Kidney (tissue), 14 donors: ENCODE results near the gene ATP11C. TPM values are rescaled to one million over a fixed set of nuclear protein-coding genes. Genes with fewer than 3 reads are reported as not detected.

Experiments used
- DNase-seq, 5 donors: peaks; one replicate each; pipeline ENCODE4 v3.0.0-alpha.2; 2013 to 2020
- FAIRE-seq: peaks from 2 replicates; lab custom pipeline; 2012; peaks lifted over from hg19 to GRCh38; lab: Jason Lieb, UNC
- H3K27ac ChIP-seq, 2 donors: one replicate each; pipeline ENCODE4 v1.7.0; 2013; ENCODE audit warnings: low read depth in 2 of 2, low read length in 2 of 2, inconsistent platforms in 1 of 2
- H3K27me3 ChIP-seq: one replicate; pipeline ENCODE4 v1.7.1; 2013; ENCODE audit warnings: low read length, inconsistent platforms; ENCODE audit not compliant: control insufficient read depth, insufficient read depth
- H3K36me3 ChIP-seq, 3 donors: one replicate each; pipeline versions ENCODE4 v1.7.0 to v1.7.1; 2013; ENCODE audit warnings: low read length in 3 of 3, control low read depth in 1 of 3, inconsistent platforms in 1 of 3; ENCODE audit not compliant: insufficient read depth in 3 of 3, control insufficient read depth in 2 of 3
- H3K4me1 ChIP-seq, 3 donors: one replicate each; pipeline versions ENCODE4 v1.7.0 to v1.7.1; 2013; ENCODE audit warnings: low read length in 3 of 3, inconsistent platforms in 1 of 3, low read depth in 1 of 3; ENCODE audit not compliant: control insufficient read depth in 2 of 3, insufficient read depth in 2 of 3
- H3K4me3 ChIP-seq, 3 donors: one replicate each; pipeline versions ENCODE4 v1.7.0 to v1.8.1; 2013; ENCODE audit warnings: low read length in 3 of 3, control low read depth in 1 of 3, inconsistent platforms in 1 of 3
- H3K9ac ChIP-seq, 3 donors: one replicate each; pipeline versions ENCODE4 v1.7.0 to v1.7.1; 2013; ENCODE audit warnings: low read length in 3 of 3, control low read depth in 1 of 3, inconsistent platforms in 1 of 3
- H3K9me3 ChIP-seq, 3 donors: one replicate each; pipeline versions ENCODE4 v1.7.0 to v1.7.1; 2013; ENCODE audit warnings: low read length in 3 of 3, control low read depth in 1 of 3, inconsistent platforms in 1 of 3; ENCODE audit not compliant: control insufficient read depth in 2 of 3, insufficient read depth in 1 of 3
- intact Hi-C: fragments of 100-400 bp; cut with DNase I; formaldehyde crosslinking; loops from one replicate; pipeline ENCODE4 v1.11.1; 2022
- polyA plus RNA-seq: library from polyadenylated mRNA; stranded (reverse); fragments of 350-450 nt; fragmentation: Illumina TruSeq; extraction: RNeasy Lipid Tissue Mini Kit (QIAGEN cat#74804); gene quantifications from one replicate; pipeline ENCODE4 v1.2.3, GENCODE V29; 2014; ENCODE audit warnings: low read depth, low replicate concordance; ENCODE audit not compliant: insufficient read depth
- total RNA-seq: library from RNA; stranded (reverse); fragmentation: NEBNext Ultra II Directional; extraction: Animal tissue kit (Norgen Biotek cat#: 25700); gene quantifications from one replicate; pipeline ENCODE4 v1.2.1, GENCODE V29; 2021
- TF ChIP-seq, protein P1 (sequence below): IDR thresholded peaks from 3 replicates; pipeline ENCODE4 v1.5.1; 2012; ENCODE audit warnings: mild to moderate bottlenecking, moderate library complexity, borderline replicate concordance; ENCODE audit not compliant: insufficient read depth; ENCODE audit errors: extremely low read depth
- donor health status: control.
- donor health status: control.
- donor health status: control.
- donor health status: control.
- donor health status: control.
- donor health status: DM: yes; HTN: yes; CAD: no.
- donor health status: Normal renal cell carcinoma (clear cell type).

ATP11C gene
- total and polyA plus RNA-seq, 2 donors from 2014 or later: 10.1 to 23.9 TPM

- Histone ChIP-seq H3K9me3 (no peaks in the 10 kb centered on the region), H3K27ac (no peak within 1 kb of the TSS), H3K36me3 (no peaks in the 10 kb centered on the region), H3K9ac (no peak within 1 kb of the TSS), H3K27me3 (no peaks in the 10 kb centered on the region), H3K4me1 (no peaks in the 10 kb centered on the region), H3K4me3 (no peak within 1 kb of the TSS)
- no peak for FAIRE-seq
- TF ChIP-seq, protein P1, sequence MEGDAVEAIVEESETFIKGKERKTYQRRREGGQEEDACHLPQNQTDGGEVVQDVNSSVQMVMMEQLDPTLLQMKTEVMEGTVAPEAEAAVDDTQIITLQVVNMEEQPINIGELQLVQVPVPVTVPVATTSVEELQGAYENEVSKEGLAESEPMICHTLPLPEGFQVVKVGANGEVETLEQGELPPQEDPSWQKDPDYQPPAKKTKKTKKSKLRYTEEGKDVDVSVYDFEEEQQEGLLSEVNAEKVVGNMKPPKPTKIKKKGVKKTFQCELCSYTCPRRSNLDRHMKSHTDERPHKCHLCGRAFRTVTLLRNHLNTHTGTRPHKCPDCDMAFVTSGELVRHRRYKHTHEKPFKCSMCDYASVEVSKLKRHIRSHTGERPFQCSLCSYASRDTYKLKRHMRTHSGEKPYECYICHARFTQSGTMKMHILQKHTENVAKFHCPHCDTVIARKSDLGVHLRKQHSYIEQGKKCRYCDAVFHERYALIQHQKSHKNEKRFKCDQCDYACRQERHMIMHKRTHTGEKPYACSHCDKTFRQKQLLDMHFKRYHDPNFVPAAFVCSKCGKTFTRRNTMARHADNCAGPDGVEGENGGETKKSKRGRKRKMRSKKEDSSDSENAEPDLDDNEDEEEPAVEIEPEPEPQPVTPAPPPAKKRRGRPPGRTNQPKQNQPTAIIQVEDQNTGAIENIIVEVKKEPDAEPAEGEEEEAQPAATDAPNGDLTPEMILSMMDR: no peak
- intact Hi-C loops: no loop called here
- no peak for DNase-seq
Observed at GRCh38 chrX:139708067-139708466, 224.8 kb downstream of the ATP11C start, which contains the start of gene MCF2. Gene MCF2 (minus strand): TSS chrX:139708167. CDS start chrX:139651744, 56,423 bp downstream.

DNA sequence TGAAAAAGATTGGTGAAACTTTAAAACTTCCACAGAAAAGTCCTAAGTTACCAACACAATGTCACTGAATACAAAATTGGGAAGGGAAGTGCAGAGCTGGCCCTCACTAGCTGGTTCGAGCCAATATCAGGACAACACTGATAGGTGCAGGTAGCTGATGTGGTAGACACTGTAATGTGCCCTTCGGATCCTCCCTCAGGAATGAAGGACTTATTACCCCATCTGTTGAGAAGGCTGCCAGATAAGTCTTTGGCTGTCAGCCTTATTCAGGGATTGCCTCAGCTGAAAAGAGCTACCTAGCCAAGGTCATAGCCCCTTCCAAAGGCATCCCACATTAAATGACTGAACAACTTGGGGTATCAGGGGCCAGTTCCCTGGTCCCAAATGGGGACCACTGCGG, 230.2 kb downstream of the ATP11C start:
- TF ChIP-seq, protein P1: no peak
- Histone ChIP-seq H3K4me1 (no peaks in the 10 kb centered on the region), H3K36me3 (no peaks in the 10 kb centered on the region), H3K27ac (no peak overlapping the region), H3K27me3 (no peaks in the 10 kb centered on the region), H3K9me3 (no peaks in the 10 kb centered on the region), H3K4me3 (no peak overlapping the region), H3K9ac (no peak overlapping the region)
- intact Hi-C loops: no loop called here
- FAIRE-seq (no peak), DNase-seq (no peak)

GRCh38 chrX:139692908-139693307, 239.9 kb downstream of the ATP11C start:
- peaks cover 3% of the 10 kb centered on the region for H3K27me3 ChIP-seq
- no peak overlapping the region for H3K27ac ChIP-seq
- FAIRE-seq: no peak
- no peaks in the 10 kb centered on the region for H3K9me3 ChIP-seq
- DNase-seq: no peak
- H3K4me1 ChIP-seq: no peaks in the 10 kb centered on the region
- H3K9ac ChIP-seq: no peak overlapping the region
- intact Hi-C loops: no loop called here
- H3K4me3 ChIP-seq: peak overlapping the region in 2 of 3 donors; percentile 48 to 52
- TF ChIP-seq, protein P1: no peak
- H3K36me3 ChIP-seq: no peaks in the 10 kb centered on the region

DNA sequence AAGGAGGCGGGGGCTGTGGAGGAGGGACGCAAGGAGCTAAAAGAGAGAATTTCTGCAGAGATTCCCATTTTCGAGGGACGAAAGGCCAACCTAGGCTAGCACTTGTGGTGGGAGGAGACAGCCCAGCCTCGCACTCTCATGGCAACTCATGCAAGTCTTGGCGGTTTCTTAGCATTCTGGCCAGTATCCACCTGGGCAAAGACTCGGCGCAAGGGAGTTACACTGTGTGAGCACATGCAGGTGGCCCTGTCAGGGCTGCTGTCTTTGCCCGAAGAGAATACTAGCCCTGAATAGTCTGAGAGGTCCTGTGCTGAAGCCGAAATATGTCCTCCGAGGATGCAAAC, 240.4 kb downstream of the ATP11C start:
- peak overlapping the region in 2 of 3 donors; percentile 48 to 52 for H3K4me3 ChIP-seq
- H3K27me3 ChIP-seq: peaks cover 3% of the 10 kb centered on the region
- H3K36me3 ChIP-seq: no peaks in the 10 kb centered on the region
- DNase-seq (peak in 2 of 5 donors; percentile 10 to 12), FAIRE-seq (no peak)
- no peaks in the 10 kb centered on the region for H3K9me3 ChIP-seq
- no peak overlapping the region for H3K9ac ChIP-seq
- H3K27ac ChIP-seq: no peak overlapping the region
- intact Hi-C loops: no loop called here
- no peaks in the 10 kb centered on the region for H3K4me1 ChIP-seq
- TF ChIP-seq, protein P1: no peak
